Panc1 (cell line): Measurements from ENCODE around the gene KLC1. TPM values are rescaled to one million over a fixed set of nuclear protein-coding genes. Genes with fewer than 3 reads are reported as not detected.

Experiments used
- ATAC-seq: fragments of 200-7000 bp; cut with Tn5 transposase; 2 replicates; pipeline ENCODE4 v1.9.1; 2020; ENCODE audit warnings: mild to moderate bottlenecking, moderate library complexity
- BruUV-seq: library from RNA; stranded (reverse); fragments of 400-500 nt; replicated peaks from 2 replicates; lab custom pipeline; 2021; lab: Mats Ljungman, UMichigan
- CTCF ChIA-PET: fragments of 300-600 bp; sonication (Branson Sonifier 250); formaldehyde crosslinking; loops from one replicate; lab custom pipeline; 2022; ENCODE audit warnings: antibody characterized with exemption; lab: Charles Lee
- POLR2A ChIA-PET: fragments of 300-600 bp; sonication (Branson Sonifier 250); formaldehyde crosslinking; loops from one replicate; lab custom pipeline; 2022; ENCODE audit warnings: antibody characterized with exemption; lab: Charles Lee
- DNase-seq: peaks from one replicate; pipeline ENCODE4 v3.0.0-alpha.2; 2010; ENCODE audit warnings: low read depth, low spot score
- H3K27ac ChIP-seq: 2 replicates; pipeline ENCODE4 v1.5.1; 2011; ENCODE audit warnings: mild to moderate bottlenecking, low read length, inconsistent platforms
- H3K27me3 ChIP-seq: fragments of 200-500 bp; sonication (Bioruptor generic); 2 replicates; pipeline ENCODE4 v1.6.0; 2014; ENCODE audit warnings: low read length, inconsistent platforms; ENCODE audit not compliant: control insufficient read depth, insufficient read depth
- H3K36me3 ChIP-seq: fragments of 200-500 bp; sonication (Bioruptor generic); 2 replicates; pipeline ENCODE4 v1.5.1; 2014; ENCODE audit warnings: inconsistent platforms, mild to moderate bottlenecking, low read length, moderate library complexity; ENCODE audit not compliant: control insufficient read depth, insufficient read depth
- H3K4me1 ChIP-seq: 2 replicates; pipeline ENCODE4 v1.5.1; 2011; ENCODE audit warnings: inconsistent platforms, mild to moderate bottlenecking, low read length, moderate library complexity; ENCODE audit not compliant: control insufficient read depth, insufficient read depth
- H3K4me3 ChIP-seq, 2 experiments: 2 replicates each; pipeline ENCODE4 v1.5.1; 2011 to 2012; ENCODE audit warnings: low read depth in 2 of 2, low read length in 2 of 2, mild to moderate bottlenecking in 2 of 2, inconsistent platforms in 1 of 2, moderate library complexity in 1 of 2
- H3K9me3 ChIP-seq: fragments of 200-500 bp; sonication (Bioruptor generic); 2 replicates; pipeline ENCODE4 v1.5.1; 2014; ENCODE audit warnings: low read depth, mild to moderate bottlenecking, inconsistent platforms, low read length, moderate library complexity; ENCODE audit not compliant: control insufficient read depth, insufficient read depth
- POLR2AphosphoS5 ChIP-seq: IDR thresholded peaks from 2 replicates; pipeline ENCODE4 v1.6.1; 2012; ENCODE audit warnings: mild to moderate bottlenecking, low read depth, low read length, moderate library complexity
- SIN3A ChIP-seq: IDR thresholded peaks from 2 replicates; pipeline ENCODE4 v1.6.1; 2012; ENCODE audit warnings: low read depth, mild to moderate bottlenecking, low read length, moderate library complexity, borderline replicate concordance; ENCODE audit not compliant: insufficient read depth
- TCF7L2 ChIP-seq: IDR thresholded peaks from 2 replicates; pipeline ENCODE4 v1.6.1; 2011; ENCODE audit warnings: mild to moderate bottlenecking, low read depth, low read length, inconsistent platforms
- in situ Hi-C: cut with HindIII; loops from 2 replicates; pipeline ENCODE4 v1.10.0; 2016; ENCODE audit warnings: low sequenced_read_pairs, low pct_unique_long_range_greater_than_20kb
- intact Hi-C: fragments of 100-400 bp; cut with micrococcal nuclease; formaldehyde crosslinking; loops from one replicate; pipeline ENCODE4 v1.10.0; 2022; ENCODE audit not compliant: unreplicated experiment
- total RNA-seq: library from RNA; stranded (reverse); gene quantifications from one replicate; pipeline ENCODE4 v1.2.1, GENCODE V29; 2021; ENCODE audit not compliant: unreplicated experiment
- TF ChIP-seq, protein P1 (sequence below), 2 experiments: IDR thresholded peaks; 2 replicates each; pipeline ENCODE4 v1.6.1; 2011 to 2012; ENCODE audit warnings: low read depth in 2 of 2, control low read depth in 1 of 2, low read length in 1 of 2, mild to moderate bottlenecking in 1 of 2, moderate library complexity in 1 of 2; ENCODE audit not compliant: insufficient read depth in 1 of 2
- TF ChIP-seq, protein P2 (sequence below): fragments of 450-650 bp; IDR thresholded peaks from 2 replicates; pipeline ENCODE4 v1.5.1; 2017; ENCODE audit warnings: mild to moderate bottlenecking

Gene KLC1
- total RNA-seq, 1 experiment from 2014 or later, result 98.0 TPM

DNA sequence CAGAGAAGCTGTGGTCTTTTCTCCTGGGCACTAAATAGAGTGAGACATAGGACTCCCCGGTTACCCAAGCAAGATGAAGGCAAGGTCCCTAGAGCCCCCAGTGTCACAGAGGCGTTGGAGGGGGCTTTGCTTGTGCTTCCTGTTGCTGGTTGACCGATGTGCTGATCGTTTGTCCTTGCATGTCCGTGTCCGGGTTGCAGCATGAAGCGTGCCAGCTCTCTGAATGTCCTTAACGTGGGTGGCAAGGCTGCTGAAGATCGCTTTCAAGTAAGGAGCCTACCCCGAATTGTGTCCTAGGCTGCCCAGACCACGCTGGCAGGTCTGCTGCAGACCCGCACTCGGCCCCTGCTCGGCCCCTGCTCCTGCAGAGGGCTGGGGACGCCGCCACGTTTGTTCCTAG is 63.1 kb downstream of the KLC1 start:
- intact Hi-C loops, result no loop called here
- Histone ChIP-seq H3K36me3 (peaks cover 2% of the 10 kb centered on the region; the same call in 1 of the 2 replicates), H3K9me3 (no peaks in the 10 kb centered on the region), H3K4me3 (no peak overlapping the region), H3K27ac (no peak overlapping the region), H3K4me1 (peaks cover 16% of the 10 kb centered on the region), H3K27me3 (no peaks in the 10 kb centered on the region)
- in situ Hi-C loops, result no loop called here
- ChIA-PET CTCF (no interaction called here), POLR2A (no interaction called here)
- BruUV-seq, result no TSS peak
- DNase-seq (no peak), ATAC-seq (no peak)
- no peak for TF ChIP-seq SIN3A
- no peak for TF ChIP-seq POLR2AphosphoS5

DNA sequence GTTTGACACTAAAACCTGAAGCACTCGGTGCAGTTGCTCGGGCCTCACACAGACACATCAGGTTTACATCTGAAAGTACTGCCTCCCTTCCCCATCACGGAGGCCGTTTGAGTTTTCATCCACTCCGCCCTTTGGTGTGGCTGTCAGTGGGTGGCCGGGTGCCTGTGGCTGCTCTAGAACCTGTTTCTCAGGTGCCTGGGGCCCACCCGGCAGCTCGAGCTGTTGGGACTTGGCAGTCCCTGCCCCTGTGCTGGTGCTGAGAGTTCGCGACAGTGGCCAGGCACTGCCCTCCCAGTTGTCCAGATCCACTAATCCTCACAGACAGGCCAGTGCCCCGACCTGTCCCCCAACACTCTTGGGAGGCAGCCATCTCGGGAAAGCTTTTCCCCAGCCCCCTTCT is 63.9 kb downstream of the KLC1 start:
- BruUV-seq, result no TSS peak
- peaks cover 20% of the 10 kb centered on the region for H3K4me1 ChIP-seq
- ATAC-seq, result no peak
- H3K36me3 ChIP-seq, result peaks cover 2% of the 10 kb centered on the region; the same call in 1 of the 2 replicates
- no peak for TF ChIP-seq POLR2AphosphoS5
- TF ChIP-seq, protein P1, sequence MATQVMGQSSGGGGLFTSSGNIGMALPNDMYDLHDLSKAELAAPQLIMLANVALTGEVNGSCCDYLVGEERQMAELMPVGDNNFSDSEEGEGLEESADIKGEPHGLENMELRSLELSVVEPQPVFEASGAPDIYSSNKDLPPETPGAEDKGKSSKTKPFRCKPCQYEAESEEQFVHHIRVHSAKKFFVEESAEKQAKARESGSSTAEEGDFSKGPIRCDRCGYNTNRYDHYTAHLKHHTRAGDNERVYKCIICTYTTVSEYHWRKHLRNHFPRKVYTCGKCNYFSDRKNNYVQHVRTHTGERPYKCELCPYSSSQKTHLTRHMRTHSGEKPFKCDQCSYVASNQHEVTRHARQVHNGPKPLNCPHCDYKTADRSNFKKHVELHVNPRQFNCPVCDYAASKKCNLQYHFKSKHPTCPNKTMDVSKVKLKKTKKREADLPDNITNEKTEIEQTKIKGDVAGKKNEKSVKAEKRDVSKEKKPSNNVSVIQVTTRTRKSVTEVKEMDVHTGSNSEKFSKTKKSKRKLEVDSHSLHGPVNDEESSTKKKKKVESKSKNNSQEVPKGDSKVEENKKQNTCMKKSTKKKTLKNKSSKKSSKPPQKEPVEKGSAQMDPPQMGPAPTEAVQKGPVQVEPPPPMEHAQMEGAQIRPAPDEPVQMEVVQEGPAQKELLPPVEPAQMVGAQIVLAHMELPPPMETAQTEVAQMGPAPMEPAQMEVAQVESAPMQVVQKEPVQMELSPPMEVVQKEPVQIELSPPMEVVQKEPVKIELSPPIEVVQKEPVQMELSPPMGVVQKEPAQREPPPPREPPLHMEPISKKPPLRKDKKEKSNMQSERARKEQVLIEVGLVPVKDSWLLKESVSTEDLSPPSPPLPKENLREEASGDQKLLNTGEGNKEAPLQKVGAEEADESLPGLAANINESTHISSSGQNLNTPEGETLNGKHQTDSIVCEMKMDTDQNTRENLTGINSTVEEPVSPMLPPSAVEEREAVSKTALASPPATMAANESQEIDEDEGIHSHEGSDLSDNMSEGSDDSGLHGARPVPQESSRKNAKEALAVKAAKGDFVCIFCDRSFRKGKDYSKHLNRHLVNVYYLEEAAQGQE (IDR thresholded peaks at IDR 0.05; ENCODE audit: insufficient read depth in 1 of 2, low read depth in 2 of 2, low read length in 1 of 2), result no peak
- no peak for TF ChIP-seq TCF7L2
- TF ChIP-seq, protein P2, sequence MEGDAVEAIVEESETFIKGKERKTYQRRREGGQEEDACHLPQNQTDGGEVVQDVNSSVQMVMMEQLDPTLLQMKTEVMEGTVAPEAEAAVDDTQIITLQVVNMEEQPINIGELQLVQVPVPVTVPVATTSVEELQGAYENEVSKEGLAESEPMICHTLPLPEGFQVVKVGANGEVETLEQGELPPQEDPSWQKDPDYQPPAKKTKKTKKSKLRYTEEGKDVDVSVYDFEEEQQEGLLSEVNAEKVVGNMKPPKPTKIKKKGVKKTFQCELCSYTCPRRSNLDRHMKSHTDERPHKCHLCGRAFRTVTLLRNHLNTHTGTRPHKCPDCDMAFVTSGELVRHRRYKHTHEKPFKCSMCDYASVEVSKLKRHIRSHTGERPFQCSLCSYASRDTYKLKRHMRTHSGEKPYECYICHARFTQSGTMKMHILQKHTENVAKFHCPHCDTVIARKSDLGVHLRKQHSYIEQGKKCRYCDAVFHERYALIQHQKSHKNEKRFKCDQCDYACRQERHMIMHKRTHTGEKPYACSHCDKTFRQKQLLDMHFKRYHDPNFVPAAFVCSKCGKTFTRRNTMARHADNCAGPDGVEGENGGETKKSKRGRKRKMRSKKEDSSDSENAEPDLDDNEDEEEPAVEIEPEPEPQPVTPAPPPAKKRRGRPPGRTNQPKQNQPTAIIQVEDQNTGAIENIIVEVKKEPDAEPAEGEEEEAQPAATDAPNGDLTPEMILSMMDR, result no peak
- no peak for TF ChIP-seq SIN3A
- POLR2A ChIA-PET, result no interaction called here
- DNase-seq, result no peak
- H3K27me3 ChIP-seq, result no peaks in the 10 kb centered on the region
- H3K9me3 ChIP-seq, result no peaks in the 10 kb centered on the region
- intact Hi-C loops, result no loop called here
- no peak overlapping the region; the same call in 1 of the 2 replicates for H3K27ac ChIP-seq
- no peak overlapping the region for H3K4me3 ChIP-seq
- in situ Hi-C loops, result no loop called here
- CTCF ChIA-PET, result no interaction called here

DNA sequence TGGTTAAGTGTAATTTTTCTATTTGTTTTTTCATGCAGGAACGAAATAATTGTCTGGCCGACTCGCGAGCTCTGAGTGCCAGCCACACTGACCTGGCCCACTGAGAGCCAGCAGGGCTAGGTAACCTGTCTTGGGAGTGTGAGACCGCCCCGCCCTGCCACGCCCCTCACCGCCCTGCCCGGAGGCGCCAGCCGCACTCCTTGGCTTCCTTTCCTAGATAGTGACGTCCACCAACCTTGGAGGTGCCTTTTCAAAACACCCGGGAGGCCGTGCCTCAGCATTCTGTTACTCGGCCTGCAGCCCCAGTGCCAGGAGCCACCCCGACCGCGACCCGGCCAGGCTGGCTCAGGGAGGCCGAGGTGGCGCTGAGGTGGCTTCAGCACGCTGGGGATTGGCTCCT is 64.5 kb downstream of the KLC1 start:
- DNase-seq, result no peak
- Histone ChIP-seq H3K4me3 (no peak overlapping the region), H3K4me1 (peaks cover 25% of the 10 kb centered on the region), H3K36me3 (peaks cover 2% of the 10 kb centered on the region; the same call in 1 of the 2 replicates), H3K27ac (no peak overlapping the region), H3K9me3 (no peaks in the 10 kb centered on the region), H3K27me3 (no peaks in the 10 kb centered on the region)
- POLR2A ChIA-PET, result no interaction called here
- intact Hi-C loops (no loop called here), in situ Hi-C loops (no loop called here)
- no peak for ATAC-seq
- TF ChIP-seq SIN3A, result no peak
- TF ChIP-seq, protein P1 (IDR thresholded peaks at IDR 0.05; ENCODE audit: insufficient read depth in 1 of 2, low read depth in 2 of 2, low read length in 1 of 2), result no peak
- TF ChIP-seq, protein P2, result no peak
- no peak for TF ChIP-seq POLR2AphosphoS5
- no peak for TF ChIP-seq TCF7L2
- no TSS peak for BruUV-seq
- CTCF ChIA-PET, result no interaction called here
